Dedifferentiated amniotic fluid mesenchymal stem cell (primary cell): ENCODE results near the gene RAVER2.
"Not testable (repeated sequence)": the region's sequence is repeated elsewhere in the genome, so short reads cannot be mapped to it uniquely, and the experiment has no call there.

Experiments
- DNase-seq: peaks from one replicate; pipeline ENCODE4 v3.0.0-alpha.2; 2016; ENCODE audit errors: extremely low spot score

Gene RAVER2

DNA sequence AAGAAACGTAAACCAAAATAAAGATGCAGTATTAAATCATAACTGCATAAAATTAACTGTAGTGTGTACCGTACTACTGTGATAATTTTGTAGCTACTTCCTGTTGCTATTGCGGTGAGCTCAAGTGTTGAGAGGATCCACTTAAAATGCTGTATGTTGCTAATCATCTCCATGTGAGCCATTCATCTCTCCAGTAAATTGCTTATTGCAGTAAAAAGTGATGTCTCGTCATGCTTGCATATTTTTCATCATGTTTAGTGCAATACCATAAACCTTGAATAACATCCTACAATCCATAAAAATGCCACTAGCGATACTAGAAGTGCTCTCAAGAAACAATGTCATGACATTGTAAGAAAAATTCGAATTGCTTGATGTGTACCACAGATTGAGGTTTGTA is 66.3 kb downstream of the RAVER2 start:
- no peak for DNase-seq

GRCh38 chr1:64814427-64814826 is 69.6 kb downstream of the RAVER2 start:
- no peak for DNase-seq

- not testable (repeated sequence) for DNase-seq
Observed at GRCh38 chr1:64817364-64817763, 72.5 kb downstream of the RAVER2 start.

DNA sequence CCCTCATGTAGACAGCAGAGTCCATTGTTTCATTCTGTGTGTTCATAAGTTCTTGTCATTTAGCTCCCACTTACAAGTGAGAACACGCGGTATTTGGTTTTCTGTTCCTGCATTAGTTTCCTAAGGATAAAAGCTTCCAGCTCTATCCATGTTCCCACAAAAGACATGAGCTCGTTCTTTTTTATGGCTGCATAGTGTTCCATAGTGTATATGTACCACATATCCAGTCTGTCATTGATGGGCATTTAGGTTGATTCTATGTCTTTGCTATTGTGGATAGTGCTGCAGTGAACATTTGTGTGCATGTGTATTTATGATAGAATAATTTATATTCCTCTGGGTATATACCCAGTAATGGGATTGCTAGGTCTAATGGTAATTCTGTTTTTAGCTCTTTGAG is 75.7 kb downstream of the RAVER2 start:
- not testable (repeated sequence) for DNase-seq

GRCh38 chr1:64822621-64823020 is 77.7 kb downstream of the RAVER2 start:
- peak; percentile 31 for DNase-seq

DNA sequence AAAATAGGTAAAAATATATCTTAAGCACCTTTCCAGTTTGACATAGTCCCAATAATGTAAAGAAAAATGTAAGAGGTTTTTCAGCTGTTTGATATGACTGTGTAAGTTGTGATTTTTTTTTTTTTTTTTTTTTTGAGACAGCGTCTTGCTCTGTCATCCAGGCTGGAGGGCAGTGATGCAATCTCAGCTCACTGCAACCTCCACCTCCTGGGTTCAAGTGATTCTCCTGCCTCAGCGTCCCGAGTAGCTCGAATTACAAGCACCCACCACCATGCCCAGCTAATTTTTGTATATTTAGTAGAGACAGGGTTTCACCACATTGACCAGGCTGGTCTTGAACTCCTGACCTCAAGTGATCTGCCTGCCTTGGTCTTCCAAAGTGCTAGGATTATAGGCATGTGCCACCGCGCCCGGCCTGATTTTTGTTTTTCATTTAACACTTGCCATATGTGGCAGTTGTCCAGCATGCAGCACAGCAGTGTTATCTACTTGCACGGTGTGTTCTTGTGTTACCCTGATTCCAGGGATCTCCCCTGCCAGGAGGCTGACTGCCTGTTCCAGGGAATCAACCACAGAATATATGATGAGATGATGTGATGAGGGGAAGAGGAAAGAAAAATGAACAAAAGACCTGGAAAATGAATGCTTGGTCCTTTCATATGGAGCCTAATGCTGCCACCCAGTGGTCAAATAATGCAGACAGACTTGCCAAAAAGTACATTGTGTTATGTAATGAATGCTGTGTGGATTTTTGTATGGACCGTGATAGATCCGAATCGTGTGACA is 79.0 kb downstream of the RAVER2 start:
- peak; percentile 82 for DNase-seq

DNA sequence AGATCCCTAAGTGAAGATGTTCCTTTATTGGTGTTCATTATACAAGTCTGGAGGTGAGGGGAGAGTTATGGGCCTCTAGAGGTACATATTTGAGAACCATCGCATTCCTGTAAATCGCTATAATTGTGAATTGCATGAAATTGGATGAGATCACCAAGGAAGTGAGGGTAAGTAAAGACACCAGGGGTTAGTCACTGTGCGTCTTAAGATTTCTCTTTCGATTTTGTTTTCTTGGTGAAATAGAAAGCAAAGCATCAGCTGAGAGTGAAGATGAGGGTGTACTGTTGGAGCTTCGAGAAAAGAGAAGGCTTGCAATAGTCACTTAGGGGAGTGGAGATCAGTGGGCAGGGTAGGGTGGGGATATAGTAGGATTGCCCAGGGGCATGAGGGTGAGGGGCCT is 82.1 kb downstream of the RAVER2 start:
- no peak for DNase-seq

GRCh38 chr1:64828829-64829228 is 84.0 kb downstream of the RAVER2 start:
- DNase-seq: no peak

DNA sequence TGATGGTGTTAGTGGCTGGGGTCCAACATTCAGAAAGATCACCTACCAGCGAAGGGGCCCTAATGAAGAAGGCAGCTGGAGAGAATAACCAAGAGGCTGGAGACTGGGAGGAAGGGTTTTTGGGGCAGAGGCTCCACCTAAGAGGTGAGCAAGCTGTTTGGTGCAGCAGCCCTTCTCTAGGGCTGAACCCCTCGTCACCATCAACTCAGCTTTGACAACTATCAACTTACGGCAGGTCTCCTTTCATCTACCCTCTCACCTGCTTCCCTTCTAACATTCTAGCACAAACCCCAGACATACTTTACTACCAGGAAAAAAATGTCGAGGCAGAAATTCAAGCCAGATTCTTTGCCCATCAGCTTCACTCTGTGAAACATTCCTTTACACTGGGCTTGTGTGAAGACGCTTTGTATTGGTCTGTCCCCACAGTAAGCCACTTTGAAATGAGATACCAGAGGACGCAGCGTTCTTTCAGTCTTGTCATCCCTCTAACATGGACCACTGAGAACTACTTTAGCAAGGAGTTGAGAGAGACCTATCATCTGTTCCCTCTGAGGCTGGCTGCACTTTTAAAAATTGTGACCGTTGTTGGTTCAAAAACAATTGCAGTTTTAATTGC is 84.6 kb downstream of the RAVER2 start:
- no peak for DNase-seq

GRCh38 chr1:64830030-64830651 is 85.3 kb downstream of the RAVER2 start:
- no peak for DNase-seq

DNA sequence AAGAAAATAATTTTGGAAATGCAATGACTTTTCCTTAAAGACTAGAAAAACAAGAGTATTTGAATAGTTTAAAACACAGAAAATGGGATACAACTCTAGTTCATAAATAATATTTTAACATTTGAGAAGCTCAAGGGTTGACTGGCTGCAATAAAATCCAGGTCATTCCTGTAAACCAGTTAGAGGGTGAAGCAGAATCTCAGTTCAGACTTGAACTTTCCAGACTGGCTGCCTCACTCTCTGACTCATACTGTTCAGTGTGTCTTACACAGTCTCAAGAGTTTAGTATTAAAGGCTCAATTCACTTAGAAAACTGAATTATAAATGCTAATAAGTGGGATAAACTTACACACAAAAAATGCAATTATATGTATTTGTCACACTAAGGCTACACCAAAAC is 89.9 kb downstream of the RAVER2 start:
- DNase-seq: peak; percentile 47

- DNase-seq: no peak
Observed at GRCh38 chr1:64836802-64837201, 91.9 kb downstream of the RAVER2 start.

- DNase-seq: no peak
Observed at GRCh38 chr1:64838486-64838885, 93.6 kb downstream of the RAVER2 start.

- no peak for DNase-seq
Observed at GRCh38 chr1:64839261-64839660, 94.4 kb downstream of the RAVER2 start.

- DNase-seq: no peak
Observed at GRCh38 chr1:64839732-64840405, 95.0 kb downstream of the RAVER2 start.

DNA sequence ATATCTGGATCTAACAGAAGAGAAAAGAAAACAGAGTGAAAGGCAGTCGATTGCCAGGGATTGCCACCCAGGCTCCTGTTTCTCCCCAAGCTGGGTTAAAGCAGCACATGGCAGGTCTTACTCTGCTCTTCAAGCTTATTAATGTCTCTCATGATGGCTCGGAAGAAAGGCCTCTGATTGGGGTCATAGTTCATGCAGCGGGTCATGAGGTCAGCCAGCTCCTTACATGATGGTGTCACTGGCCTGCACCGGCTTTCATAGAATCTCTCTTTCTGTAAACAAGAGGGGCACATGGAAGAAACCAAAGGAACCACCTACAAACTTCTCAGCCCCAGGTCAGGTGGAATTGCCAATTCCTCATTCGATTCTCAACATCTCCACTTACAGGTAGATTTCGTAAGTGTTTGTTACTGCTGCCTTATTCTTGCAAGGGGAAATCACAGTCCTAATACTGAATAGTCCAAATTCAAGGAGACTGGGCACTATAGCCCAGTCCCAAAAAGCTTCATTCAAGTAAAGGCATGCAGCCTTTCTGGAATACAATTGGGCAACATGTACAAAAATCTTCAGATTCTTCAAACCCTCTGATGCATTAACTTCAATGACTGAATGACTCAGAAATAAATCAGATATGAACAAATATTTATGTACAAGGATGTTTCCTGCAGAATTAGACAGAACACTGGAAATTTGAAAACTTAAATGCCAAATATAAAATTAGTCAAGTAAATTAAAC is 96.6 kb downstream of the RAVER2 start:
- DNase-seq: peak; percentile 18

DNA sequence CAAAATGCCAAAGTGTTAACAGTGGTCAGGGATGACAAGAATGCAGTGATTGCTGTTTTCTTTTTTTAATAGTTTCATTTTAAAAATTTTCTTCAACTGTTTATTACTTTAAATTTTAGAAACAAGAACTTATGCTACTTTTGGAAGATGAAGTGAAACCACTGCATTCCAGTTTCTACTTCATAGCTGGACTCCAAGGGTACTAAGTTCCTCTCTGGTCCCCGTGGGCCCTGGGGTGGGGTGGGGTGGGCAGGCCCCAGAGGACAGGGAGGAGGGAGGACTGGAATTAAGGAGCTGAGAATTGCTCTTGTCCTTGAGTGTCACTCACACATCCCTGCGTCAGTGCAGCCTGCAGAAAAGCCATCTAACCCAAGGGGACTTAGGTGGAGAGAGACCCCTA is 97.3 kb downstream of the RAVER2 start:
- no peak for DNase-seq

- DNase-seq: no peak
Observed at GRCh38 chr1:64843675-64844074, 98.8 kb downstream of the RAVER2 start.

- no peak for DNase-seq
Observed at GRCh38 chr1:64844175-64844574, 99.3 kb downstream of the RAVER2 start.

GRCh38 chr1:64844609-64845008 is 99.7 kb downstream of the RAVER2 start:
- DNase-seq: no peak

DNA sequence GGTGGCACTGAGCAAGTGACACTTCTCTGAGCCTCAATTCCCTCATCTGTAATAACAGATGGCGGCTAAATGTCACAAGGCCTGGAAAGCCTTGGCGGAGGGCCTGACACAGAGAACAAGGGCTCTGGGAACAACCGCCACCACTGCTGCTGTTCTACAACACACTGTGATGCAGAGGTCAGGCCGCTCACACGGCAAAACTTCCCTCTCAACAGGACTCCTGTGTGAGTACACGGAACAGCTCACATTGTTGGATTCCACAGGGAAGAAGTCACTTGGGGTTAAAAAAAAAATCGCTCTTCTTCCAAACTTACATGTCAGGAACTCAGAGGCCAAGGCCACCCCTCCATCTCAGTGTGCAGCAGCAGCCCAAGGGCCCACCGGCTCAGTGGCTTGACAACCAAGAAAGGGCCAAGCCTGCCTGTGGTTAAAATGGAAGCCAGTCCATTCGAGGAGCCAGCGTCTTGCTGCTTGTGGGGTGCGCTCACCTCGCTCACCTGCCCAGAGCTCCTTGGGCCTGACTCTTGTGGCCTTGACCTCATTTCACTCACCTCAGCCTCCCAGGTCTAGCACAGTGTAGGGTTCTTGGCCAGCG is 101.1 kb downstream of the RAVER2 start:
- DNase-seq: no peak
